Measurements from ENCODE around the gene PLD6. TPM values are rescaled to one million over a fixed set of nuclear protein-coding genes. Genes with fewer than 3 reads are reported as not detected.
"Not testable (repeated sequence)": the region's sequence is repeated elsewhere in the genome, so short reads cannot be mapped to it uniquely, and the experiment has no call there.

Gene PLD6
- 6.2 and 7.6 TPM in 2 replicates for total RNA-seq

- POLR2A ChIA-PET: interaction anchor here (0.6 to 1.3 kb wide), 2 partner anchors 100 to 160 kb away, joined by 3 read pairs; no protein-coding TSS in a partner anchor
- Mint-ChIP-seq H3K27ac (peak within 1 kb of the TSS; percentile 83), H3K4me1 (peaks cover 23% of the 10 kb centered on the region), H3K4me3 (peak within 1 kb of the TSS; percentile 87), H3K27me3 (no peaks in the 10 kb centered on the region), H3K9me3 (no peaks in the 10 kb centered on the region), H3K36me3 (ENCODE audit: low read depth) (peaks cover 9% of the 10 kb centered on the region)
- ATAC-seq (ENCODE audit: low read depth): peak; percentile 81
- no peak for TF ChIP-seq CTCF (IDR thresholded peaks at IDR 0.05)
- intact Hi-C loops (cut with micrococcal nuclease): loop anchor here (1.0 kb wide), 3 partner anchors 31 to 204 kb away; partner anchors contain the start of genes COPS3 and FLCN
- CTCF ChIA-PET: no interaction called here
- DNase-seq: peak; percentile 84
Observed at GRCh38 chr17:17206124-17206912, at the start of gene PLD6. Gene PLD6 (minus strand): TSS chr17:17206333. CDS start chr17:17206286, 47 bp downstream.

DNA sequence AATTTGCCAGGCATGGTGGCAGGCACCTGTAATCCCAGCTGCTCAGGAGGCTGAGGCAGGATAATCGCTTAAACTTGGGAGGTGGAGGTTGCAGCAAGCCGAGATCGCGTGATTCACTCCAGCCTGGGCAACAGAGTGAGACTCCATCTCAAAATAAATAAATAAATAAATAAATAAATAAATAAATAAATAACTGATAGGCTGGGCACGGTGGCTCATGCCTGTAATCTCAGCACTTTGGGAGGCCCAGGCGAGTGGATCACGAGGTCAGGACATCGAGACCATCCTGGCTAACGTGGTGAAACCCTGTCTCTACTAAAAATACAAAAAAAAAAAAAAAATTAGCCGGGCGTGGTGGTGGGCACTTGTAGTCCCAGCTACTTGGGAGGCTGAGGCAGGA, 49.6 kb upstream of the PLD6 start:
- H3K36me3 Mint-ChIP-seq (ENCODE audit: low read depth): peaks cover 81% of the 10 kb centered on the region
- DNase-seq; intact Hi-C loops (cut with micrococcal nuclease); H3K4me1 Mint-ChIP-seq; H3K27me3 Mint-ChIP-seq; H3K4me3 Mint-ChIP-seq; H3K27ac Mint-ChIP-seq; H3K9me3 Mint-ChIP-seq; ATAC-seq (ENCODE audit: low read depth); POLR2A ChIA-PET; CTCF ChIA-PET: not testable (repeated sequence)

- POLR2A ChIA-PET: no interaction called here
- no peaks in the 10 kb centered on the region for H3K9me3 Mint-ChIP-seq
- H3K4me3 Mint-ChIP-seq: no peak overlapping the region
- intact Hi-C loops (cut with micrococcal nuclease): no loop called here
- no peak for DNase-seq
- TF ChIP-seq CTCF (IDR thresholded peaks at IDR 0.05): no peak
- peaks cover 76% of the 10 kb centered on the region for H3K36me3 Mint-ChIP-seq (ENCODE audit: low read depth)
- ATAC-seq (ENCODE audit: low read depth): no peak
- CTCF ChIA-PET: no interaction called here
- no peaks in the 10 kb centered on the region for H3K27me3 Mint-ChIP-seq
- no peak overlapping the region for H3K27ac Mint-ChIP-seq
- H3K4me1 Mint-ChIP-seq: no peaks in the 10 kb centered on the region
Observed at GRCh38 chr17:17254036-17254435, 47.9 kb upstream of the PLD6 start.

DNA sequence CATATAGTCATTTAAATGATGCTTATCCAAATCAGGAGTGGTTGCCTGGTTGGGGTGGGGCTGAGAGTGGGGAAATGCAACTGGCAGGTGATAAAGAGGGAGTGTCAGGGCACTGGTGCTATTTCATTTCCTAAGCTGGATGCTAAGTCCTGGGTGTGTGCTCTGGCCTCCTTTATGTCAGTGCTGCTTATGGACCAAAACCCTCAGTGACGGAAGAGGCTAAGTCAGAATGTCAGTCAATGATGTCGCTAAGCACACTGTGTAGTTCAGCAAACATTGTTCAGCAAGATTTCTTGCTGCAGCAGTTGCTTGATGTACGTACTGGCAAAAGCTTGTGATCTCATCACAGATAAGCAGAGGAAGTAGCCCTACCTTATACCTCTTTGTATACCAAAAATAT, 47.3 kb upstream of the PLD6 start:
- ChIA-PET CTCF (no interaction called here), POLR2A (no interaction called here)
- Mint-ChIP-seq H3K27ac (no peak overlapping the region), H3K4me1 (no peaks in the 10 kb centered on the region), H3K36me3 (ENCODE audit: low read depth) (peaks cover 76% of the 10 kb centered on the region), H3K4me3 (no peak overlapping the region), H3K9me3 (no peaks in the 10 kb centered on the region), H3K27me3 (no peaks in the 10 kb centered on the region)
- DNase-seq: no peak
- intact Hi-C loops (cut with micrococcal nuclease): no loop called here
- no peak for TF ChIP-seq CTCF (IDR thresholded peaks at IDR 0.05)
- no peak for ATAC-seq (ENCODE audit: low read depth)

DNA sequence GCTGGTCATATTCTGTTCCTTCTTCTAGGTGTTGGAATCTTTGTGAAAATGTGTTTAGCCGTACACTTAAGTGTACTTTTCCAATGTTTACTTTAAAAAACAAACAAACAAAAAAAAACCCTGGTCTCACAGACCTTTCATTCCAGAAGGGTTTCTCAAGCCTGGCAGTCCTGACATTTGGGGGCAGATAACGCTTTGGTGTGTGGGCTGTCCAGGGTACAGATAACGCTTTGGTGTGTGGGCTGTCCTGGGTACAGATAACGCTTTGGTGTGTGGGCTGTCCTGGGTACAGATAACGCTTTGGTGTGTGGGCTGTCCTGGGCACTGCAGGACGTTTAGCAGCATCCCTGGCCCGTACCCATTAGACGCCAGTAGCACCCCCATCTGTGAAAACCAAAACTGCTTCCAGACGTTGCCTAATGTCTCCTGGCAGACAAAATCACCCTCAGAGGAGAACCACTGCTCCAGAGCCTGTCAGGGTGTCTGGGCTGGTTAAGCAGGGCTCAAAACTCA, 46.1 kb upstream of the PLD6 start:
- CTCF ChIA-PET: no interaction called here
- H3K36me3 Mint-ChIP-seq (ENCODE audit: low read depth): peaks cover 78% of the 10 kb centered on the region
- intact Hi-C loops (cut with micrococcal nuclease): no loop called here

More for the DNA sequence above, 46.1 kb upstream of the PLD6 start:
- H3K27ac Mint-ChIP-seq: no peak overlapping the region
- H3K27me3 Mint-ChIP-seq: no peaks in the 10 kb centered on the region
- H3K9me3 Mint-ChIP-seq: no peaks in the 10 kb centered on the region
- TF ChIP-seq CTCF (IDR thresholded peaks at IDR 0.05): no peak
- POLR2A ChIA-PET: no interaction called here
- DNase-seq (no peak), ATAC-seq (ENCODE audit: low read depth) (no peak)
- H3K4me1 Mint-ChIP-seq: no peaks in the 10 kb centered on the region
- H3K4me3 Mint-ChIP-seq: no peak overlapping the region
